RWPE2 (cell line): ENCODE data around the gene SHLD2.
"Not testable (repeated sequence)": the region's sequence is repeated elsewhere in the genome, so short reads cannot be mapped to it uniquely, and the experiment has no call there.

ENCODE experiments used
- ATAC-seq: fragments of 200-7000 bp; cut with Tn5 transposase; 3 replicates; pipeline ENCODE4 v1.9.1; 2021; ENCODE audit warnings: low read depth
- DNase-seq: peaks from one replicate; pipeline ENCODE4 v3.0.0-alpha.2; 2020; ENCODE audit warnings: low spot score
- H3K27ac ChIP-seq: fragments of 450-650 bp; 2 replicates; pipeline ENCODE4 v1.5.1; 2017; ENCODE audit warnings: mild to moderate bottlenecking; ENCODE audit not compliant: poor library complexity, severe bottlenecking
- H3K27me3 ChIP-seq: fragments of 250-450 bp; sonication (Bioruptor Pico); 2 replicates; pipeline ENCODE4 v1.5.1; 2021; ENCODE audit warnings: mild to moderate bottlenecking, moderate library complexity; ENCODE audit not compliant: insufficient read depth, poor library complexity, severe bottlenecking
- H3K36me3 ChIP-seq: fragments of 250-450 bp; sonication (Bioruptor Pico); 2 replicates; pipeline ENCODE4 v1.5.1; 2020; ENCODE audit warnings: low read depth, mild to moderate bottlenecking, moderate library complexity
- H3K4me1 ChIP-seq: fragments of 250-450 bp; sonication (Bioruptor Pico); 2 replicates; pipeline ENCODE4 v1.5.1; 2021; ENCODE audit warnings: mild to moderate bottlenecking, moderate library complexity; ENCODE audit not compliant: insufficient read depth, poor library complexity, severe bottlenecking
- H3K4me3 ChIP-seq: fragments of 250-450 bp; sonication (Bioruptor Pico); 2 replicates; pipeline ENCODE4 v1.5.1; 2021; ENCODE audit warnings: mild to moderate bottlenecking, moderate library complexity; ENCODE audit not compliant: severe bottlenecking
- H3K9me3 ChIP-seq: fragments of 250-450 bp; sonication (Bioruptor Pico); 2 replicates; pipeline ENCODE4 v1.5.1; 2021; ENCODE audit warnings: mild to moderate bottlenecking, moderate library complexity; ENCODE audit not compliant: severe bottlenecking
- TF ChIP-seq, protein P1 (sequence below): fragments of 450-650 bp; IDR thresholded peaks from one replicate; pipeline ENCODE4 v1.5.1; 2017; ENCODE audit warnings: mild to moderate bottlenecking, moderate library complexity; ENCODE audit not compliant: poor library complexity, severe bottlenecking

The SHLD2 gene

GRCh38 chr10:87149020-87149609 lies 54.1 kb downstream of the SHLD2 start:
- not testable (repeated sequence) for H3K4me3 ChIP-seq, DNase-seq, H3K27me3 ChIP-seq, H3K4me1 ChIP-seq, H3K27ac ChIP-seq, H3K9me3 ChIP-seq, H3K36me3 ChIP-seq
- TF ChIP-seq, protein P1, sequence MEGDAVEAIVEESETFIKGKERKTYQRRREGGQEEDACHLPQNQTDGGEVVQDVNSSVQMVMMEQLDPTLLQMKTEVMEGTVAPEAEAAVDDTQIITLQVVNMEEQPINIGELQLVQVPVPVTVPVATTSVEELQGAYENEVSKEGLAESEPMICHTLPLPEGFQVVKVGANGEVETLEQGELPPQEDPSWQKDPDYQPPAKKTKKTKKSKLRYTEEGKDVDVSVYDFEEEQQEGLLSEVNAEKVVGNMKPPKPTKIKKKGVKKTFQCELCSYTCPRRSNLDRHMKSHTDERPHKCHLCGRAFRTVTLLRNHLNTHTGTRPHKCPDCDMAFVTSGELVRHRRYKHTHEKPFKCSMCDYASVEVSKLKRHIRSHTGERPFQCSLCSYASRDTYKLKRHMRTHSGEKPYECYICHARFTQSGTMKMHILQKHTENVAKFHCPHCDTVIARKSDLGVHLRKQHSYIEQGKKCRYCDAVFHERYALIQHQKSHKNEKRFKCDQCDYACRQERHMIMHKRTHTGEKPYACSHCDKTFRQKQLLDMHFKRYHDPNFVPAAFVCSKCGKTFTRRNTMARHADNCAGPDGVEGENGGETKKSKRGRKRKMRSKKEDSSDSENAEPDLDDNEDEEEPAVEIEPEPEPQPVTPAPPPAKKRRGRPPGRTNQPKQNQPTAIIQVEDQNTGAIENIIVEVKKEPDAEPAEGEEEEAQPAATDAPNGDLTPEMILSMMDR = peak; percentile 29
- ATAC-seq = peak; percentile 62; the same call in 1 of the 3 replicates

DNA sequence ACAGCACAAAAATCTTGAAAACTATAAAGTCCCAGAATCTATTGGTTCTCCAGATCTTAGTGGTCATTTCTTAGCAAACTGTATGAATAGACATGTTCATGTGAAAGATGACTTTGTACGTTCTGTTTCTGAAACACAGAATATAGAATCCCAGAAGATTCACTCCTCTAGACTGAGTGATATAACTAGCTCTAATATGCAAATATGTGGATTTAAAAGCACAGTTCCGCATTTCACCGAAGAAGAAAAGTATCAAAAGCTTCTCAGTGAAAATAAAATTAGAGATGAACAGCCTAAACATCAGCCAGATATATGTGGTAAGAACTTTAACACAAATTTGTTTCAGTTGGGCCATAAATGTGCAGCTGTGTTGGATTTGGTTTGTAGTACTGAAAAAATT lies 56.5 kb downstream of the SHLD2 start:
- not testable (repeated sequence) for H3K4me3 ChIP-seq, H3K9me3 ChIP-seq, H3K27ac ChIP-seq, H3K27me3 ChIP-seq, H3K4me1 ChIP-seq, ATAC-seq, H3K36me3 ChIP-seq, DNase-seq

DNA sequence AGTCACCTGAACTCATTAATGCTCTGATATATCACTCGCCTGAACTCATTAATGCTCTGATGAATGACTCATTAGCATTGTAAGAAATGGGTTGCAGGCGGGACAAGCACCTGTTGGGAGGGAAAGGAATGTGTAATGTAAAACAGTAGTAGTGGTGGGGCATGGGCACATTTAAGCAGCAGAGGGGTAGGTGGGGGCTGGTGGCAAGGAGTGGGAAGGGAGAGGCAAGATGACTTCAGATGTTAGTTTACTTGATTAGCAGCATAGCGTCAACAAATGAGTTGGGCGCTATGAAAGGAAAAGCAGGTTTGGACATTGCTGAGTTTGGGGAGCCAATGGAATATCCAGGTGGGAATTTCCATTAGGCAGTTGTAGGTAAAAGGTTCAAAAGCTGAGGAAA lies 61.8 kb downstream of the SHLD2 start:
- H3K9me3 ChIP-seq, ATAC-seq, H3K4me1 ChIP-seq, DNase-seq, H3K27ac ChIP-seq, H3K36me3 ChIP-seq, H3K4me3 ChIP-seq, H3K27me3 ChIP-seq: not testable (repeated sequence)

GRCh38 chr10:87157821-87158220 lies 62.8 kb downstream of the SHLD2 start:
- ATAC-seq, H3K9me3 ChIP-seq, H3K4me1 ChIP-seq, H3K4me3 ChIP-seq, H3K36me3 ChIP-seq, H3K27me3 ChIP-seq, H3K27ac ChIP-seq, DNase-seq: not testable (repeated sequence)

DNA sequence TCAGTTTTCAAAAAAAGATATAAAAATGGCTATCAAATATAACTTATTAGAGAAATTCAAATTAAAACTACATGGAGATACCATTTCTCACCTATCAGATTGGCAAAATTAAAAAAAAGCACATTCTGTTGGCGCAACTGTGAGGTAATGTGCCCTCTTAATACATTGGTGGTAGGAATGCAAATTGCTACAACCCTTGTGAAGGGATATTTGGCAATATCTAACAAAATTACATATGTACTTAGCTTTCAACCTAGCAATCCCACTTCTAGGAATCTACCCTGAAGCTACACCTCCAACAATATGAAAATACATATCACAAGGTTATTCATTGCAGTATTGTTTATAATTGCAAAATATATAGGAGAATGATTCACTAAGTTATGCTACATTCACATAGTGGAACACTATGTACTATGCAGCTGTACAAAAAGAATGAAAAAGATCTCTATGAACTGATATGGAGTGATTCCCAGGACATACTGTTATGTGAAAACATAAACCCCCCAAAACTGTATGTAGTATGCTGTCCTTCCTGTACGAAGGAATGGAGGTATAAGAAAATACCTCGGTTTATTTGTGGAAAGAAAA lies 67.8 kb downstream of the SHLD2 start:
- peak overlapping the region; percentile 39 for H3K27ac ChIP-seq
- DNase-seq, H3K4me1 ChIP-seq: not testable (repeated sequence)

DNA sequence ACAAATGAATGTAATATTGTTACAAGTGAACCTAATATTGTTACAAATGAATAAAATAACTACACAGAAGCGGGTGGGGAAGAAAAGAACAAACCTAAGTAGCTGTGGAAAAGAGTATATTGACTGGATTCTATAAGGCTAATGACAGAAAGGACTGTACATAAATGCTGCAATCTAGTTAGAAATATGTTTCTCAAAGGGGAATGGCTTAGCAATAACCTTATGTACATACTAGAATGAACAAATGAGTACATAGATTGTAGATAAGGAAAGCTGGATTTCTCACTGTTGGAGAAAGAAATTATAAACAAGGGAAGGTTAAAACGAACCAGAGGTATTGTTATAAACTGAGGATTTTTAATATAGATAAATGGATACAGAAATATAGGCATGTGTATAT lies 68.4 kb downstream of the SHLD2 start:
- not testable (repeated sequence) for H3K4me3 ChIP-seq, DNase-seq, H3K36me3 ChIP-seq, H3K4me1 ChIP-seq, H3K9me3 ChIP-seq, ATAC-seq, H3K27me3 ChIP-seq
- H3K27ac ChIP-seq = peak overlapping the region; percentile 39

More for the DNA sequence above, 67.8 kb downstream of the SHLD2 start:
- not testable (repeated sequence) for H3K36me3 ChIP-seq, H3K4me3 ChIP-seq, H3K27me3 ChIP-seq, H3K9me3 ChIP-seq
- ATAC-seq = peak; percentile 84

DNA sequence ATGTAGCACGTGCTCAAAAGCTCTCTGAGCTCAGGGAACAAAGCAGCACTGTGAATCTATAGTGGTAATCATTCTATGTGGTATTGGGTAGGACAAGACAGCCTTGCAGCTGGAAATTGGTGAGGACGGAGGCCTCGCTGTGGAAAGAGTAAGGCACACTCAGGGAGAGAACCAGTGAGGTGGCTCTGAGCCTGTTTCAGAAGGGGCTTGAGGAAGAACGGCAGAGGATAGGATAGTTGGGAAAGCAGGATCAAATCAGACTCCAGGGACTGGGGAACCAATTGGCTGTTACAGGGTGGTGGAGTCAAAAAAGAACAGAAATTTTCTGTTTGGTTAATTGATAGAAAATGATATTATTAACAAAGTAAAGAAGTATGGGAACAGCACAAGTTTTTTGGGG lies 74.9 kb downstream of the SHLD2 start:
- not testable (repeated sequence) for H3K36me3 ChIP-seq, H3K27ac ChIP-seq, DNase-seq, H3K4me1 ChIP-seq, H3K4me3 ChIP-seq, H3K9me3 ChIP-seq, H3K27me3 ChIP-seq, ATAC-seq

- H3K27me3 ChIP-seq, H3K9me3 ChIP-seq, H3K27ac ChIP-seq, ATAC-seq, H3K4me3 ChIP-seq, H3K36me3 ChIP-seq, H3K4me1 ChIP-seq, DNase-seq: not testable (repeated sequence)
These were observed 75.7 kb downstream of the SHLD2 start for GRCh38 chr10:87170705-87171104.

DNA sequence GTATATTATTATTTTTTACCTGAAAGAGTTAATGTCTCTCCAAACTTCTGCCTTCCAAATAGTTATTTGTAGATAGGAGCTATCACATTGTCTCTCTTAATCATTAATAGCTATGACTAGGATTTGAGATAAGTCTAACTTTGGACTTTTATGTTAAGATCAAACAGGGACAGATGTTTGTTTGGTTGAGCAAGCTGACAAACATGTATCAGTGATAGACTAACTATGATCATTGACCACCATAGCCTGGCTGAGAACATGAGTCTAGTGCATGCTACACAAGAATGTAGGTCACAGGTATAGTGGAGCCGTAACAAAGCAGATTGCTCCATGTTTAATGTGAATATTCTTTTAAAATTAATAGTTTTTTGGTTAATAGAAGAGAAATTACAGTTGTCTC lies 76.7 kb downstream of the SHLD2 start:
- not testable (repeated sequence) for H3K36me3 ChIP-seq, H3K9me3 ChIP-seq, H3K27me3 ChIP-seq, H3K27ac ChIP-seq, ATAC-seq, H3K4me3 ChIP-seq, DNase-seq, H3K4me1 ChIP-seq

- not testable (repeated sequence) for ATAC-seq, H3K27ac ChIP-seq, H3K4me3 ChIP-seq, H3K9me3 ChIP-seq, H3K36me3 ChIP-seq, H3K4me1 ChIP-seq, DNase-seq, H3K27me3 ChIP-seq
These were observed 77.2 kb downstream of the SHLD2 start for GRCh38 chr10:87172178-87172577.

- not testable (repeated sequence) for DNase-seq, H3K9me3 ChIP-seq, ATAC-seq, H3K27me3 ChIP-seq, H3K36me3 ChIP-seq, H3K4me3 ChIP-seq, H3K27ac ChIP-seq, H3K4me1 ChIP-seq
These were observed 82.6 kb downstream of the SHLD2 start for GRCh38 chr10:87177587-87177986.
